Right kidney (tissue), 1 donor: ENCODE data around the gene MCCD1.
A peak's percentile ranks its signal among the peaks of the same experiment; 100 is the strongest.
"Not testable (repeated sequence)": the region's sequence is repeated elsewhere in the genome, so short reads cannot be mapped to it uniquely, and the experiment has no call there.

Source experiments
- DNase-seq: peaks from one replicate; pipeline ENCODE4 v3.0.0-alpha.2; 2016

The MCCD1 gene

GRCh38 chr6:31541059-31541657 lies 12.4 kb downstream of the MCCD1 start:
- no peak for DNase-seq

- peak; percentile 98 for DNase-seq
These were observed 13.1 kb downstream of the MCCD1 start, which contains the start of gene DDX39B for GRCh38 chr6:31541658-31542521. DDX39B (minus strand) TSS chr6:31542003; CDS start chr6:31540532, 1,471 bp downstream.

- DNase-seq, result no peak
These were observed 14.9 kb downstream of the MCCD1 start for GRCh38 chr6:31543639-31544038.

GRCh38 chr6:31544676-31545075 lies 15.9 kb downstream of the MCCD1 start:
- DNase-seq, result no peak

GRCh38 chr6:31545291-31545690 lies 16.5 kb downstream of the MCCD1 start:
- DNase-seq, result no peak

- no peak for DNase-seq
These were observed 17.7 kb downstream of the MCCD1 start, which contains the start of gene ATP6V1G2 for GRCh38 chr6:31546339-31546957. ATP6V1G2 (minus strand) TSS chr6:31546608; CDS start chr6:31546559, 49 bp downstream.

GRCh38 chr6:31546958-31547726 lies 18.4 kb downstream of the MCCD1 start, which contains the start of gene NFKBIL1:
NFKBIL1 (plus strand) TSS chr6:31547608; CDS start chr6:31547695, 87 bp downstream.
- peak; percentile 84 for DNase-seq

- DNase-seq, result peak; percentile 26
These were observed 19.2 kb downstream of the MCCD1 start for GRCh38 chr6:31547727-31548543.

- DNase-seq, result no peak
These were observed 19.7 kb downstream of the MCCD1 start for GRCh38 chr6:31548544-31548873.

GRCh38 chr6:31551371-31551770 lies 22.6 kb downstream of the MCCD1 start:
- not testable (repeated sequence) for DNase-seq

- DNase-seq, result no peak
These were observed 27.5 kb downstream of the MCCD1 start for GRCh38 chr6:31556307-31556706.

- DNase-seq, result no peak
These were observed 28.9 kb downstream of the MCCD1 start for GRCh38 chr6:31557443-31558317.

GRCh38 chr6:31558318-31558625 lies 29.5 kb downstream of the MCCD1 start:
- no peak for DNase-seq

- no peak for DNase-seq
These were observed 30.1 kb downstream of the MCCD1 start for GRCh38 chr6:31558631-31559500.

- DNase-seq, result no peak
These were observed 30.8 kb downstream of the MCCD1 start for GRCh38 chr6:31559606-31559957.

GRCh38 chr6:31559958-31560696 lies 31.4 kb downstream of the MCCD1 start:
- DNase-seq, result no peak

GRCh38 chr6:31560697-31561058 lies 31.9 kb downstream of the MCCD1 start:
- DNase-seq, result no peak

- no peak for DNase-seq
These were observed 39.0 kb downstream of the MCCD1 start for GRCh38 chr6:31567531-31568370.
